NCI-H2196 treated with DMSO at 0.1 percent for 48 hours (cell line): ENCODE measurements around the gene NANOG.
"Not testable (repeated sequence)": the region's sequence is repeated elsewhere in the genome, so short reads cannot be mapped to it uniquely, and the experiment has no call there.

Experiments used
- DNase-seq: peaks from one replicate; lab custom pipeline; 2025; ENCODE audit not compliant: unreplicated experiment; lab: John Stamatoyannopoulos, UW

The NANOG gene

GRCh38 chr12:7788884-7789528, at the start of gene NANOG:
Gene NANOG (plus strand): TSS chr12:7789402. CDS start chr12:7789615, 213 bp downstream.
- DNase-seq = not testable (repeated sequence)

DNA sequence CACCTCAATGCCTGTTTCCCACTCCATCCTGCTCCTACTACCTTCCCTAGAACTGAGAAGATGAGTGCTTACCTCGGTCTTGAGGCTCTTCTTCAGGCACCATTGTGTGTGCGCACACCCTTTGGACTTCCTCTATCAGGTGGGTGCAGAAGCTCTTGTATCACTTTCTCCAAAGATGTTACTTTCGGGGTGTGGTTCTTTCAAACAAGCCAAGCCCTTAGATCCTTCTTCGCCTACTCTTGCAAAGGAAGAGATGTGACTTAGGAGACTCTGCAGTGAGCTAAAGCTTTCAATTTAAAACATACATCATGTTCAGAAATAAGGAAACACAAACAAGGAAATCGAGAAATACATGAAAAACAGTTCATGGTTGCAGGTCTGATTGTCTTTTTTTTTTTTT, 42.0 kb upstream of the NANOG start, which contains the start of gene CLEC4C:
TSS of gene CLEC4C (minus strand) at position 130 of the 400 bp plus-strand sequence. CDS start at position 103, 27 bp downstream.
- no peak for DNase-seq

DNA sequence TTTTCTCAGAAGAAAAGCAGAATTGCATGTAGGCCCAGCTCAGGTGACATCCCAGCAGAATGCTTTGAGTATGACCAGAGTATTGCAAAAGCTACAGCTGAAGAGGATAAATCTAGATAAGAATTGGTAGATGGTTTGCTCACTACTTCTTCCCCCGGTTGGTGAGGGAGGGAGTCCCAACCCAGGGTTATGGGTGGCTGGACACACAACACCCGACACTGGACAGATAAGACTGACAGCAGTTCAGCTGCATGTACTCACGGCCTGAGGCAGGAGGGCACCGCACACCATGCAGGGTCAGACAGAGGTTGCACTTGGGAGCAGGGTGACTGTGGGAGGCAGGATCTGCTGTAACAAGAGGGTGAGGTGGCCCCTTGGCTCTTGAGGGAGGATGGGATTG, 40.4 kb upstream of the NANOG start:
- DNase-seq = no peak

- DNase-seq = no peak
Measured at GRCh38 chr12:7749442-7749841, 39.8 kb upstream of the NANOG start.

GRCh38 chr12:7750350-7750749, 38.9 kb upstream of the NANOG start:
- no peak for DNase-seq

DNA sequence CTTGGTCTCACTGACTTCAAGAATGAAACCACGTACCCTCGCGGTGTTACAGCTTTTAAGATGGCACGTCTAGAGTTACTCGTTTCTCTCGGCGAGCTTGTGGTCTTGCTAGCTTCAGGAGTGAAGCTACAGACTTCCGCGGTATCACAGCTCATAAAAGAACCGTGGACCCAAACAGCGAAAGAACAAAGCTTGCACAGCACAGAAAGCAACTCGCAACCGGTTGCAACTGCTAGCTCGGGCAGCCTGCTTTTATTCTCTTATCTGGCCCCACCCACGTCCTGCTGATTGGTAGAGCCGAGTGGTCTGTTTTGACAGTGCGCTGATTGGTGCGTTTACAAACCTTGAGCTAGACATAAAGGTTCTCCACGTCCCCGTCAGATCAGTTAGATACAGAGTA, 37.8 kb upstream of the NANOG start:
- no peak for DNase-seq

- DNase-seq = not testable (repeated sequence)
Measured at GRCh38 chr12:7751941-7752922, 37.0 kb upstream of the NANOG start.

GRCh38 chr12:7755668-7756067, 33.5 kb upstream of the NANOG start:
- DNase-seq = not testable (repeated sequence)

- no peak for DNase-seq
Measured at GRCh38 chr12:7756993-7757392, 32.2 kb upstream of the NANOG start.

- DNase-seq = no peak
Measured at GRCh38 chr12:7758766-7759140, 30.4 kb upstream of the NANOG start.

- DNase-seq = no peak
Measured at GRCh38 chr12:7769999-7770398, 19.2 kb upstream of the NANOG start.

DNA sequence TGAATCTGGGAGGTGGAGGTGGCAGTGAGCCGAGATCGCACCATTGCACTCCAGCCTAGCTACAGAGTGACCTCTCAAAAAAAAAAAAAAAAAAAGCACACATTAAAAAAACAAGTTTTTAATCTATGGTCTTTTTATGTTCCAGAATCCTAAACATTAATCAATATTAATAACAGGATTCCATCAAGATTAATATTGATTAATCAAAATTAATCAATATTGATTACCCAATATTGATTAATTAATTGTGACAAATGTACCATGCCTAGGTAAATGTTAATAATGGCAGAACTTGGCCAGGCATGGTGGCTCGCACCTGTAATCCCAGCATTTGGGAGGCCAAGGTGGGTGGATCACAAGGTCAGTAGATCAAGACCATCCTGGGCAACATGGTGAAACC, 7.9 kb upstream of the NANOG start:
- no peak for DNase-seq

- DNase-seq = no peak
Measured at GRCh38 chr12:7782055-7782454, 7.1 kb upstream of the NANOG start.

DNA sequence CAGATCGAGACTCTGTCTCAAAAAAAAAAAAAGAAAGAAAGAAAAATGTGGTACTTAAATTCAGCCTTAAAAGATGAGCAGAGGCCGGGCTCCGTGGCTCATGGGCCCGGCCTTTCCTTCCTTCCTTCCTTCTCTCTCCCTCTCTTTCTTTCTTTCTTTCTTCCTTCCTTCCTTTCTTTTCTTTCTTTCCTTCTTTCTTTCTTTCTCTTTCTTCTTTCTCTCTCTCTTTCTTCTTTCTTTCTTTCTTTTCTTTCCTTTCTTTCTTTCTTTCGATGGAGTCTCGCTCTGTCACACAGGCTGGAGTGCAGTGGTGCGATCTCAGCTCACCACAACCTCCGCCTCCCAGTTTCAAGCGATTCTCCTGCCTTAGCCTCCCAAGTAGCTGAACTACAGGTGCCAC, 5.8 kb upstream of the NANOG start:
- not testable (repeated sequence) for DNase-seq

GRCh38 chr12:7784701-7785100, 4.5 kb upstream of the NANOG start:
- DNase-seq = no peak

GRCh38 chr12:7787574-7788293, 1.5 kb upstream of the NANOG start:
- no peak for DNase-seq

- no peak for DNase-seq
Measured at GRCh38 chr12:7788294-7788660, 925 bp upstream of the NANOG start.

DNA sequence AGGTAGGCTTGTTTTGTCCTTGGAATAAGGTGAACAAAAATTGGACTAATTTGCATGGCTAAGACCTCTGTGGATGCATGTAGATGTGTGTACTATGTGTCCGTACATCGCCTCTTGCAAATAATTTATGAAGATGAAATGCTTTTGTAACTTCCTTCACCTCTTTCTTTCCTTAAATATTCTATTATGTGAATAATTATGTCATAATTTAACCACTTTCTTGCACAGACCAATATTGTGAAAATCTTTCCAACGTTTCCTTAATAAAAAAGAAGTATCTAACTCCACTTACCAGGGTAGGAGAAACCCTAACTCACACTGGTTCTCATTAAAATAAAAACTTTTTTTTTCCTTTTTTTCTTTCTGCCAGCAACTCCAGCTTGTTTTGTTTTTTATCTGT, 4.0 kb downstream of the NANOG start:
- no peak for DNase-seq

- not testable (repeated sequence) for DNase-seq
Measured at GRCh38 chr12:7797269-7797668, 8.1 kb downstream of the NANOG start.

DNA sequence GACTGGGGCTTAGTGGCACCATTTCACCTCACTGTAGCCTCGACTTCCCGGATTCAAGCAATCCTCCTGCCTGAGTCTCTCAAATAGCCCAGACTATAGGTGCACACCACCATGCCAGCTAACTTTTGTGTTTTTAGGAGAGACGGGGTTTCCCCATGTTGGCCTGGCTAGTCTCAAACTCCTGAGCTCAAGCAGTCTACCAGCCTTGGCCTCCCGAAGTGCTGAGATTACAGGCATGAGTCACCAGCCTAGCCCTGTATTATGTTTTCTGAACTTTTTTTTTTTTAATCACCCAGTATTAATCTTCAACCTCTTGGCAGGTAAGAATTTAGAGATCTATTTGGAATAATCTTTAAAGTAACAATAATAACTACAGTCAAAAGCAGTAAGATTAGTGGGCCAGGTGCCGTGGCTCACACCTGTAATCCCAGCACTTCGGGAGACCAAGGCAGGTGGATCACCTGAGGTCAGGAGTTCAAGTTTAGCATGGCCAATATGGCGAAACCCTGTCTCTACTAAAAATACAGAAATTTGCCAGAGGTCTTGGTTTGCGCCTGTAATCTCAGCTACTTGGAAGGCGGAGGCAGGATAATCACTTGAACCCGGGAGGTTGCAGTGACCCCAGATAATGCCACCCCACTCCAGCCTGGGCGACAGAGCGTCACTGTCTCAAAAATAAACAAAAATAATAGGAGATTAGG, 8.6 kb downstream of the NANOG start:
- DNase-seq = no peak

- DNase-seq = not testable (repeated sequence)
Measured at GRCh38 chr12:7798750-7799308, 9.6 kb downstream of the NANOG start.
